Esophagus squamous epithelium (tissue), 5 donors: Measurements from ENCODE around the gene ARHGAP26. TPM values are rescaled to one million over a fixed set of nuclear protein-coding genes. Genes with fewer than 3 reads are reported as not detected.

Experiments used
- DNase-seq: peaks from one replicate; lab custom pipeline; 2025; lab: John Stamatoyannopoulos, UW
- H3K27ac ChIP-seq, 4 donors: fragments of 200-600 bp; sonication (generic); one replicate each; pipeline ENCODE4 v1.5.1; 2016 to 2019; ENCODE audit warnings: mild to moderate bottlenecking in 1 of 4
- H3K27me3 ChIP-seq, 4 donors: fragments of 200-600 bp; sonication (generic); 1 replicate in 3 of 4; 2 replicates in 1 of 4; pipeline versions ENCODE4 v1.5.1 to v1.6.0; 2017 to 2021; ENCODE audit warnings: antibody characterized with exemption in 1 of 4
- H3K36me3 ChIP-seq, 3 donors: fragments of 200-600 bp; sonication (generic); one replicate each; pipeline ENCODE4 v1.5.1; 2016 to 2019
- H3K4me1 ChIP-seq, 3 donors: fragments of 200-600 bp; sonication (generic); one replicate each; pipeline ENCODE4 v1.5.1; 2017 to 2019
- H3K4me3 ChIP-seq, 4 donors: fragments of 200-600 bp; sonication (generic); 1 replicate in 3 of 4; 2 replicates in 1 of 4; pipeline ENCODE4 v1.5.1; 2016 to 2019; ENCODE audit warnings: mild to moderate bottlenecking in 2 of 4, moderate library complexity in 1 of 4
- H3K9me3 ChIP-seq, 3 donors: fragments of 200-600 bp; sonication (generic); one replicate each; pipeline ENCODE4 v1.5.1; 2016 to 2019
- POLR2A ChIP-seq, 4 donors: fragments of 450-650 bp; IDR thresholded peaks; one replicate each; pipeline ENCODE4 v1.6.1; 2017; ENCODE audit warnings: antibody characterized with exemption in 4 of 4, mild to moderate bottlenecking in 4 of 4, moderate library complexity in 3 of 4
- WGBS, 2 donors: methylation state at CpG; one replicate each; pipeline ENCODE4 v1.1.5; 2018; 5-methylcytosine and 5-hydroxymethylcytosine counted together
- intact Hi-C: fragments of 100-400 bp; cut with DNase I; formaldehyde crosslinking; loops from one replicate; pipeline ENCODE4 v1.15.0; 2022
- total RNA-seq, 4 donors: library from RNA; depleted of rRNA; stranded (reverse); fragments of >200 nt; gene quantifications; one replicate each; pipeline ENCODE4 v1.1.0, GENCODE V29; 2016
- TF ChIP-seq, protein P1 (sequence below), 6 experiments: fragments of 450-650 bp in 4 of 6; fragments of 200-600 bp in 2 of 6; sonication (generic) in 2 of 6; IDR thresholded peaks; one replicate each; pipeline ENCODE4 v1.5.1; 2016 to 2019; ENCODE audit warnings: antibody characterized with exemption in 6 of 6, mild to moderate bottlenecking in 4 of 6, moderate library complexity in 4 of 6
- donor health status: DM: yes; HTN: yes; CAD: no.

The ARHGAP26 gene
- total RNA-seq, 4 donors from 2014 or later: 4.4 to 18.7 (median 15.4) TPM

DNA sequence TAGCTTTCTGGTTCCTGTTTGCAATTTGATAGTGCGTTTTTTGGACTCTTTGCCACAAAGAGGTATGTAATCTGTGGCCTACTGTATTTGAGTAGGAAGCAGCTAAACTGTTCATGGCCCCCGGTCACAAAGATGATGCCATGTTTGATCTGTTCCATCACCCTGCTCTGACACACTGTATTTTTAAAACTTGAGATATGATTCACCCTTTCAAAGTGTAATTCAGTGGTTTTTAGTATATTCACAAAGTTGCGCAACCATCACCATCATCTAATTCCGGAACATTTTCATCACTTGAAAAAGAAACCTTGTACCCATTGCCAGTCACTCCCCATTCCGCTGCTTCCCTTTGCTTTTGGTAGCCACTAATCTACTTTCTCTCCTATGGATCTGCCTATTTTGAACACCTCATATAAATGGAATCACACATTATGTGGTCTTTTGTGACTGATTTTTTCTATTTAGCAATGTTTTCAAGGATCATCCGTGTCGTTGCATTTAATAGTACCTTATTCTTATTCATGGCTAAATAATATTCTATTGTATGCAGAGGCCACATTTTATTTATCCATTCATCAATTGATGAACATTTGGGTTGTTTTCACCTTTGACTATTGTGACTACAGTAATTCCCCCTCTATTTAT, 491.7 kb downstream of the ARHGAP26 start:
- no peak overlapping the region for H3K4me3 ChIP-seq
- no peak for DNase-seq
- H3K27ac ChIP-seq: no peak overlapping the region
- no peaks in the 10 kb centered on the region for H3K36me3 ChIP-seq
- H3K27me3 ChIP-seq: no peaks in the 10 kb centered on the region
- TF ChIP-seq POLR2A (IDR thresholded peaks at IDR 0.05): no peak
- TF ChIP-seq, protein P1, sequence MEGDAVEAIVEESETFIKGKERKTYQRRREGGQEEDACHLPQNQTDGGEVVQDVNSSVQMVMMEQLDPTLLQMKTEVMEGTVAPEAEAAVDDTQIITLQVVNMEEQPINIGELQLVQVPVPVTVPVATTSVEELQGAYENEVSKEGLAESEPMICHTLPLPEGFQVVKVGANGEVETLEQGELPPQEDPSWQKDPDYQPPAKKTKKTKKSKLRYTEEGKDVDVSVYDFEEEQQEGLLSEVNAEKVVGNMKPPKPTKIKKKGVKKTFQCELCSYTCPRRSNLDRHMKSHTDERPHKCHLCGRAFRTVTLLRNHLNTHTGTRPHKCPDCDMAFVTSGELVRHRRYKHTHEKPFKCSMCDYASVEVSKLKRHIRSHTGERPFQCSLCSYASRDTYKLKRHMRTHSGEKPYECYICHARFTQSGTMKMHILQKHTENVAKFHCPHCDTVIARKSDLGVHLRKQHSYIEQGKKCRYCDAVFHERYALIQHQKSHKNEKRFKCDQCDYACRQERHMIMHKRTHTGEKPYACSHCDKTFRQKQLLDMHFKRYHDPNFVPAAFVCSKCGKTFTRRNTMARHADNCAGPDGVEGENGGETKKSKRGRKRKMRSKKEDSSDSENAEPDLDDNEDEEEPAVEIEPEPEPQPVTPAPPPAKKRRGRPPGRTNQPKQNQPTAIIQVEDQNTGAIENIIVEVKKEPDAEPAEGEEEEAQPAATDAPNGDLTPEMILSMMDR (IDR thresholded peaks at IDR 0.05): no peak
- intact Hi-C loops: no loop called here
- WGBS, 2 donors: 66 to 78% methylated on average over 7 of the region's 7 CpGs
- no peaks in the 10 kb centered on the region for H3K4me1 ChIP-seq
- H3K9me3 ChIP-seq: no peaks in the 10 kb centered on the region

DNA sequence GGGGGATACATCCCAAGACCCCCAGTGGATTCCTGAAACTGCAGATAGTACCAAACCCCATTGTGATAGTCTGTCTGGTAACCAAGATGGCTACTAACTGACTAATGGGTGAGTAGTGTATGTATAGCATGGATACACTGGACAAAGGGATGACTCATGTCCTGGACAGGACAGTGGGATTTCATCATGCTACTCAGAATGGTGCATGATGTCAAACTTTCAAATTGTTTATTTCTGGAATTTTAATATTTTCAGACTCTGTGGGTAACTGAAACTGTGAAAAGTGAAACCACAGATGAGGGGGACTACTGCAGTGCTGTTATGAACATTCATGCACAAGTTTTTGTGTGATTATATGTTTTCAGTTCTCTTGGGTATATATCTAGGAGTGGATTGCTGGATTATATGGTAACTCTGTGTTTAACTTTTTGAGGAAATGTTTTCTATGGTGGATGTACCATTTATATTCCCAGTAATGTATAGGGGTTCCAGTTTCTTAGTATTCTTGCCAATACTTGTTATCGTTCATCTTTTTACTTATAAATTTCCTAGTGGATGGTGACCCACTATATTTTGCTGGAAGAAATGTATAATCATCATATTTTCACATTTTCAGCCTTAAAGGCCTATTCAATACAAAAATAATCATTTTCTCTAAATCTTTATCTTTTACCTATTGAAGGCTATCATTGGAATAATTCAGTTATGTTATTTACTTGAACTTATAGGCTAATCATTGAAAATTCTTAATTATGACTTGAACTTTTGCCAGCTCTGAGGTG, 492.4 kb downstream of the ARHGAP26 start:
- H3K27me3 ChIP-seq: no peaks in the 10 kb centered on the region
- intact Hi-C loops: no loop called here
- TF ChIP-seq POLR2A (IDR thresholded peaks at IDR 0.05): no peak
- TF ChIP-seq, protein P1 (IDR thresholded peaks at IDR 0.05): no peak
- 81 to 96% methylated on average over 1 of the region's 1 CpG for WGBS, 2 donors
- DNase-seq: no peak
- no peaks in the 10 kb centered on the region for H3K4me1 ChIP-seq
- H3K4me3 ChIP-seq: no peak overlapping the region
- no peak overlapping the region for H3K27ac ChIP-seq
- H3K9me3 ChIP-seq: no peaks in the 10 kb centered on the region
- no peaks in the 10 kb centered on the region for H3K36me3 ChIP-seq

- Histone ChIP-seq H3K4me3 (no peak overlapping the region), H3K27me3 (no peaks in the 10 kb centered on the region), H3K9me3 (no peaks in the 10 kb centered on the region), H3K27ac (no peak overlapping the region), H3K36me3 (no peaks in the 10 kb centered on the region), H3K4me1 (no peaks in the 10 kb centered on the region)
- intact Hi-C loops: no loop called here
- TF ChIP-seq POLR2A (IDR thresholded peaks at IDR 0.05): no peak
- TF ChIP-seq, protein P1 (IDR thresholded peaks at IDR 0.05): no peak
- 49 to 58% methylated on average over 4 of the region's 4 CpGs for WGBS, 2 donors
- DNase-seq: no peak
Measured at GRCh38 chr5:143263272-143263810, 493.2 kb downstream of the ARHGAP26 start.

GRCh38 chr5:143265995-143266394, 495.8 kb downstream of the ARHGAP26 start:
- Histone ChIP-seq H3K9me3 (no peaks in the 10 kb centered on the region), H3K4me1 (no peaks in the 10 kb centered on the region), H3K36me3 (no peaks in the 10 kb centered on the region), H3K27me3 (no peaks in the 10 kb centered on the region), H3K27ac (no peak overlapping the region), H3K4me3 (no peak overlapping the region)
- 96% methylated on average over 2 of the region's 2 CpGs for WGBS, 2 donors
- TF ChIP-seq, protein P1 (IDR thresholded peaks at IDR 0.05): no peak
- no peak for TF ChIP-seq POLR2A (IDR thresholded peaks at IDR 0.05)
- intact Hi-C loops: no loop called here
- no peak for DNase-seq

DNA sequence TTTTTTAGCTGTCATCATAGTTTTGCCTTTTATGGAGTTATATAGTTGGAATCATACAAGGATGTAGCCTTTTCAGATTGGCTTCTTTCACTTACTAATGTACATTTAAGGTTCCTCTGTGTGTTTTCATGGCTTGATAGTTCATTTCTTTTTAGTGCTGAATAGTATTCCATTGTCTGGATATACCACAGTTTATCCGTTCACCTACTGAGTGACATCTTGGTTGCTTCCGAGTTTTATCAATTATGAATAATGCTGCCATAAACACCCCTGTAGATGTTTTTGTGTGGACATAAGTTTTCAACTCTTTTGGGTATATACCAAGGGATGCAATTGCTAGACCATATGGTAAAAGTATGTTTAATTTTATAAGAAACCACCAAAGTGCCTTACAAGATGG, 497.0 kb downstream of the ARHGAP26 start:
- DNase-seq: no peak
- intact Hi-C loops: no loop called here
- Histone ChIP-seq H3K27ac (no peak overlapping the region), H3K27me3 (no peaks in the 10 kb centered on the region), H3K36me3 (no peaks in the 10 kb centered on the region), H3K4me1 (no peaks in the 10 kb centered on the region), H3K9me3 (no peaks in the 10 kb centered on the region), H3K4me3 (no peak overlapping the region)
- 100% methylated on average over 2 of the region's 2 CpGs for WGBS, 2 donors
- TF ChIP-seq, protein P1 (IDR thresholded peaks at IDR 0.05): no peak
- TF ChIP-seq POLR2A (IDR thresholded peaks at IDR 0.05): no peak
